HG03520 (cell line): ENCODE data around the gene ALKBH8.
A peak's percentile ranks its signal among the peaks of the same experiment; 100 is the strongest.
"Not testable (repeated sequence)": the region's sequence is repeated elsewhere in the genome, so short reads cannot be mapped to it uniquely, and the experiment has no call there.

Experiments used
- ATAC-seq: cut with Tn5 transposase; IDR thresholded peaks from one replicate; pipeline ENCODE4 v1.9.1; 2021; ENCODE audit warnings: mild to moderate bottlenecking, moderate library complexity; ENCODE audit not compliant: unreplicated experiment

The ALKBH8 gene

GRCh38 chr11:107565219-107565937 lies at the start of gene ALKBH8:
ALKBH8 (minus strand) TSS chr11:107565735; CDS start chr11:107560893, 4,842 bp downstream.
- ATAC-seq = peak; percentile 69

- ATAC-seq = no peak
These were observed 46.9 kb upstream of the ALKBH8 start for GRCh38 chr11:107612445-107612844.

- ATAC-seq = no peak
These were observed 44.1 kb upstream of the ALKBH8 start for GRCh38 chr11:107609400-107610218.

- ATAC-seq = no peak
These were observed 43.3 kb upstream of the ALKBH8 start for GRCh38 chr11:107608809-107609208.

- no peak for ATAC-seq
These were observed 40.6 kb upstream of the ALKBH8 start for GRCh38 chr11:107606141-107606540.

- ATAC-seq = no peak
These were observed 39.8 kb upstream of the ALKBH8 start for GRCh38 chr11:107605061-107606006.

- ATAC-seq = peak; percentile 82
These were observed 32.9 kb upstream of the ALKBH8 start for GRCh38 chr11:107598225-107599139.

GRCh38 chr11:107594736-107595135 lies 29.2 kb upstream of the ALKBH8 start:
- no peak for ATAC-seq

- ATAC-seq = no peak
These were observed 28.4 kb upstream of the ALKBH8 start for GRCh38 chr11:107593951-107594350.

- ATAC-seq = no peak
These were observed 27.3 kb upstream of the ALKBH8 start for GRCh38 chr11:107592813-107593212.

- ATAC-seq = peak; percentile 21
These were observed 26.7 kb upstream of the ALKBH8 start for GRCh38 chr11:107592231-107592590.

GRCh38 chr11:107591378-107592230 lies 26.1 kb upstream of the ALKBH8 start:
- peak; percentile 36 for ATAC-seq

GRCh38 chr11:107590460-107591377 lies 25.2 kb upstream of the ALKBH8 start, which contains the start of gene ELMOD1:
ELMOD1 (plus strand) TSS chr11:107591147; CDS start chr11:107618190, 27,043 bp downstream.
- ATAC-seq = peak; percentile 38

- ATAC-seq = no peak
These were observed 21.9 kb upstream of the ALKBH8 start for GRCh38 chr11:107587306-107587979.

- no peak for ATAC-seq
These were observed 18.2 kb upstream of the ALKBH8 start for GRCh38 chr11:107583629-107584195.

- ATAC-seq = no peak
These were observed 15.6 kb upstream of the ALKBH8 start for GRCh38 chr11:107581147-107581546.

- ATAC-seq = not testable (repeated sequence)
These were observed 13.6 kb upstream of the ALKBH8 start for GRCh38 chr11:107579169-107579568.
